22Rv1 (cell line): ENCODE measurements around the gene NUDT10.

Experiments
- CTCF ChIP-seq: fragments of 450-650 bp; IDR thresholded peaks from 2 replicates; pipeline ENCODE4 v1.5.1; 2017; ENCODE audit warnings: mild to moderate bottlenecking
- ZFX ChIP-seq: fragments of 450-650 bp; IDR thresholded peaks from 2 replicates; pipeline ENCODE4 v1.6.1; 2017; ENCODE audit warnings: antibody characterized with exemption, borderline replicate concordance

GRCh38 chrX:51361251-51361650 lies 28.6 kb downstream of the NUDT10 start:
- TF ChIP-seq CTCF (no peak), ZFX (no peak)
